Activated CD8-positive, alpha-beta T cell treated with anti-CD3 and anti-CD28 coated beads, Interleukin-2, amount 10 ng/mL, durations not matched to agents 7 days and 5 days (primary cell): Measurements from ENCODE around the gene TMEM151B. TPM values are rescaled to one million over a fixed set of nuclear protein-coding genes. Genes with fewer than 3 reads are reported as not detected.

ENCODE experiments used
- ATAC-seq: fragments of 150-1000 bp; cut with Tn5 transposase; one replicate; pipeline ENCODE4 v1.10.0; 2021; ENCODE audit warnings: moderate library complexity
- CTCF ChIA-PET: fragments of 350-600 bp; sonication (Branson Sonifier 250); formaldehyde crosslinking; loops from one replicate; lab custom pipeline; 2021; ENCODE audit warnings: antibody characterized with exemption; lab: Charles Lee
- POLR2A ChIA-PET: fragments of 350-600 bp; sonication (Branson Sonifier 250); formaldehyde crosslinking; loops from one replicate; lab custom pipeline; 2021; ENCODE audit warnings: antibody characterized with exemption; lab: Charles Lee
- DNase-seq: peaks from one replicate; pipeline ENCODE4 v3.0.0-alpha.2; 2020
- H3K27ac Mint-ChIP-seq: one replicate; pipeline ENCODE4 v1.8.0; 2021; ENCODE audit warnings: mild to moderate bottlenecking, mixed read lengths
- H3K27me3 Mint-ChIP-seq: one replicate; pipeline ENCODE4 v1.8.0; 2021; ENCODE audit warnings: low read depth, mixed read lengths
- H3K36me3 Mint-ChIP-seq: one replicate; pipeline ENCODE4 v1.8.0; 2021; ENCODE audit warnings: low read depth, mixed read lengths
- H3K4me1 Mint-ChIP-seq: one replicate; pipeline ENCODE4 v1.8.0; 2021; ENCODE audit warnings: low read depth, mixed read lengths
- H3K4me3 Mint-ChIP-seq: one replicate; pipeline ENCODE4 v1.8.0; 2021; ENCODE audit warnings: mild to moderate bottlenecking, mixed read lengths
- H3K9me3 Mint-ChIP-seq: one replicate; pipeline ENCODE4 v1.8.0; 2022; ENCODE audit warnings: mixed read lengths; ENCODE audit not compliant: insufficient read depth
- total RNA-seq, 2 experiments: library from RNA; stranded (reverse); gene quantifications; one replicate each; pipeline ENCODE4 v1.2.3, GENCODE V29; 2021

The TMEM151B gene
- total RNA-seq, 2 experiments from 2014 or later, result not detected

GRCh38 chr6:44260451-44261297 is 9.6 kb upstream of the TMEM151B start:
- no peak for ATAC-seq
- Mint-ChIP-seq H3K27me3 (no peaks in the 10 kb centered on the region), H3K36me3 (peaks cover 50% of the 10 kb centered on the region), H3K9me3 (no peaks in the 10 kb centered on the region), H3K27ac (no peak overlapping the region), H3K4me1 (peaks cover 55% of the 10 kb centered on the region), H3K4me3 (no peak overlapping the region)
- ChIA-PET CTCF (no interaction called here), POLR2A (interaction anchor here (5.4 kb wide), 1 partner anchor 14 kb away, joined by 81 read pairs; the partner anchor contains the start of gene HSP90AB1)
- no peak for DNase-seq

GRCh38 chr6:44261581-44261980 is 8.7 kb upstream of the TMEM151B start:
- H3K27ac Mint-ChIP-seq, result no peak overlapping the region
- no peak overlapping the region for H3K4me3 Mint-ChIP-seq
- H3K36me3 Mint-ChIP-seq, result peaks cover 44% of the 10 kb centered on the region
- ATAC-seq, result no peak
- ChIA-PET CTCF (interaction anchor here (0.7 to 2.2 kb wide), 5 partner anchors 8 to 78 kb away, joined by 3 to 11 read pairs (median 4); partner anchors contain the start of gene AARS2), POLR2A (interaction anchor here (1.3 to 5.4 kb wide), 3 partner anchors 11 to 15 kb away, joined by 3 to 81 read pairs (median 4); partner anchors contain the start of gene HSP90AB1)
- peaks cover 55% of the 10 kb centered on the region for H3K4me1 Mint-ChIP-seq
- H3K9me3 Mint-ChIP-seq, result no peaks in the 10 kb centered on the region
- no peak for DNase-seq
- no peaks in the 10 kb centered on the region for H3K27me3 Mint-ChIP-seq

GRCh38 chr6:44262467-44263353 is 7.5 kb upstream of the TMEM151B start:
- H3K9me3 Mint-ChIP-seq, result no peaks in the 10 kb centered on the region
- POLR2A ChIA-PET, result interaction anchor here (0.8 to 5.4 kb wide), 6 partner anchors 9 to 633 kb away, joined by 3 to 81 read pairs (median 4); partner anchors contain the start of genes AARS2, GTPBP2 and HSP90AB1
- ATAC-seq, result peak; percentile 3

GRCh38 chr6:44263354-44264100 is 6.7 kb upstream of the TMEM151B start:
- H3K4me1 Mint-ChIP-seq, result peaks cover 55% of the 10 kb centered on the region
- H3K27me3 Mint-ChIP-seq, result no peaks in the 10 kb centered on the region
- H3K27ac Mint-ChIP-seq, result peak overlapping the region; percentile 96
- H3K36me3 Mint-ChIP-seq, result peaks cover 37% of the 10 kb centered on the region
- ChIA-PET CTCF (interaction anchor here (1.0 to 7.4 kb wide), 11 partner anchors 9 to 91 kb away, joined by 3 to 137 read pairs (median 7); partner anchors contain the start of genes AARS2 and HSP90AB1), POLR2A (interaction anchor here (0.8 to 5.4 kb wide), 4 partner anchors 9 to 49 kb away, joined by 3 to 81 read pairs (median 4); partner anchors contain the start of genes AARS2 and HSP90AB1)
- ATAC-seq, result peak; percentile 11
- H3K9me3 Mint-ChIP-seq, result no peaks in the 10 kb centered on the region
- no peak for DNase-seq
- H3K4me3 Mint-ChIP-seq, result peak overlapping the region; percentile 98

More at GRCh38 chr6:44262467-44263353, 7.5 kb upstream of the TMEM151B start:
- H3K4me1 Mint-ChIP-seq, result peaks cover 60% of the 10 kb centered on the region
- H3K36me3 Mint-ChIP-seq, result peaks cover 43% of the 10 kb centered on the region
- CTCF ChIA-PET, result interaction anchor here (0.9 to 2.2 kb wide), 7 partner anchors 9 to 77 kb away, joined by 3 to 11 read pairs (median 4); partner anchors contain the start of gene AARS2
- H3K4me3 Mint-ChIP-seq, result peak overlapping the region; percentile 98
- no peak for DNase-seq
- H3K27me3 Mint-ChIP-seq, result no peaks in the 10 kb centered on the region
- H3K27ac Mint-ChIP-seq, result peak overlapping the region; percentile 96

GRCh38 chr6:44264154-44265006 is 5.9 kb upstream of the TMEM151B start:
- peaks cover 8% of the 10 kb centered on the region for H3K27me3 Mint-ChIP-seq
- peak overlapping the region; percentile 96 for H3K27ac Mint-ChIP-seq
- ATAC-seq (peak; percentile 38), DNase-seq (peak; percentile 57)
- CTCF ChIA-PET, result interaction anchor here (0.7 to 7.4 kb wide), 13 partner anchors 8 to 92 kb away, joined by 3 to 137 read pairs (median 4); partner anchors contain the start of genes AARS2 and HSP90AB1
- H3K9me3 Mint-ChIP-seq, result no peaks in the 10 kb centered on the region
- peaks cover 56% of the 10 kb centered on the region for H3K4me1 Mint-ChIP-seq
- peak overlapping the region; percentile 98 for H3K4me3 Mint-ChIP-seq
- peaks cover 33% of the 10 kb centered on the region for H3K36me3 Mint-ChIP-seq
- POLR2A ChIA-PET, result interaction anchor here (0.7 to 5.4 kb wide), 3 partner anchors 10 to 141 kb away, joined by 3 to 81 read pairs (median 4); partner anchors contain the start of gene HSP90AB1

- H3K36me3 Mint-ChIP-seq, result peaks cover 26% of the 10 kb centered on the region
- no peaks in the 10 kb centered on the region for H3K9me3 Mint-ChIP-seq
- DNase-seq (peak; percentile 91), ATAC-seq (peak; percentile 73)
- peaks cover 15% of the 10 kb centered on the region for H3K27me3 Mint-ChIP-seq
- peak within 1 kb of the TSS; percentile 98 for H3K4me3 Mint-ChIP-seq
- peaks cover 63% of the 10 kb centered on the region for H3K4me1 Mint-ChIP-seq
- H3K27ac Mint-ChIP-seq, result peak within 1 kb of the TSS; percentile 96
- ChIA-PET CTCF (interaction anchor here (0.7 to 7.4 kb wide), 14 partner anchors 9 to 92 kb away, joined by 3 to 137 read pairs (median 8); partner anchors contain the start of genes AARS2, HSP90AB1 and SPATS1), POLR2A (interaction anchor here (5.4 kb wide), 1 partner anchor 18 kb away, joined by 81 read pairs; the partner anchor contains the start of gene HSP90AB1)
Observed at GRCh38 chr6:44265007-44265721, 5.1 kb upstream of the TMEM151B start, which contains the start of gene NFKBIE. NFKBIE (minus strand) TSS chr6:44265551; CDS start chr6:44265346, 205 bp downstream.

- Mint-ChIP-seq H3K27me3 (peaks cover 16% of the 10 kb centered on the region), H3K4me1 (peaks cover 63% of the 10 kb centered on the region)
- POLR2A ChIA-PET, result interaction anchor here (5.4 kb wide), 1 partner anchor 19 kb away, joined by 81 read pairs; the partner anchor contains the start of gene HSP90AB1
Observed at GRCh38 chr6:44265722-44266233, 4.5 kb upstream of the TMEM151B start.

GRCh38 chr6:44266347-44266746 is 3.9 kb upstream of the TMEM151B start:
- ChIA-PET CTCF (interaction anchor here (1.3 to 7.4 kb wide), 10 partner anchors 10 to 190 kb away, joined by 3 to 137 read pairs (median 16); partner anchors contain the start of genes AARS2, SLC29A1, SLC35B2 and SPATS1), POLR2A (no interaction called here)
- Mint-ChIP-seq H3K4me3 (peak overlapping the region; percentile 98), H3K27ac (peak overlapping the region; percentile 70), H3K4me1 (peaks cover 61% of the 10 kb centered on the region), H3K27me3 (peaks cover 21% of the 10 kb centered on the region), H3K9me3 (no peaks in the 10 kb centered on the region), H3K36me3 (peaks cover 19% of the 10 kb centered on the region)
- no peak for ATAC-seq
- DNase-seq, result no peak

More at GRCh38 chr6:44265722-44266233, 4.5 kb upstream of the TMEM151B start:
- no peak for DNase-seq
- ATAC-seq, result no peak
- Mint-ChIP-seq H3K9me3 (no peaks in the 10 kb centered on the region), H3K4me3 (peak overlapping the region; percentile 98), H3K27ac (peak overlapping the region; percentile 95), H3K36me3 (peaks cover 24% of the 10 kb centered on the region)
- CTCF ChIA-PET, result interaction anchor here (1.3 to 7.4 kb wide), 5 partner anchors 20 to 78 kb away, joined by 3 to 137 read pairs (median 49); partner anchors contain the start of genes AARS2 and SPATS1

- Mint-ChIP-seq H3K9me3 (no peaks in the 10 kb centered on the region), H3K27ac (peak overlapping the region; percentile 52), H3K4me1 (peaks cover 58% of the 10 kb centered on the region), H3K36me3 (peaks cover 19% of the 10 kb centered on the region), H3K4me3 (no peak overlapping the region), H3K27me3 (peaks cover 29% of the 10 kb centered on the region)
- ATAC-seq (no peak), DNase-seq (no peak)
- POLR2A ChIA-PET, result interaction anchor here (1.0 kb wide), 1 partner anchor 67 kb away, joined by 3 read pairs; no protein-coding TSS in a partner anchor
- CTCF ChIA-PET, result interaction anchor here (1.1 to 7.4 kb wide), 15 partner anchors 11 to 189 kb away, joined by 3 to 137 read pairs (median 9); partner anchors contain the start of genes AARS2, HSP90AB1, SLC29A1 and SLC35B2
Observed at GRCh38 chr6:44267252-44267651, 3.0 kb upstream of the TMEM151B start.
